ENCODE results near the gene TMEM184C. TPM values are rescaled to one million over a fixed set of nuclear protein-coding genes. Genes with fewer than 3 reads are reported as not detected.

The TMEM184C gene
- total RNA-seq, 2 experiments from 2014 or later, result 16.5 to 18.8 TPM

- CTCF ChIA-PET, result interaction anchor here (0.6 kb wide), 1 partner anchor 22 kb away, joined by 3 read pairs; no protein-coding TSS in a partner anchor
- H3K9me3 Mint-ChIP-seq, result no peaks in the 10 kb centered on the region
- peaks cover 2% of the 10 kb centered on the region for H3K4me1 Mint-ChIP-seq
- H3K36me3 Mint-ChIP-seq (ENCODE audit: low read depth), result no peaks in the 10 kb centered on the region
- no peak overlapping the region for H3K4me3 Mint-ChIP-seq
- DNase-seq, result no peak
- peaks cover 20% of the 10 kb centered on the region for H3K27me3 Mint-ChIP-seq
- POLR2A ChIA-PET, result no interaction called here
- H3K27ac Mint-ChIP-seq, result no peak overlapping the region
These were observed 6.5 kb upstream of the TMEM184C start for GRCh38 chr4:147610686-147611085.

GRCh38 chr4:147616849-147617172 is 386 bp upstream of the TMEM184C start:
- peaks cover 19% of the 10 kb centered on the region for H3K36me3 Mint-ChIP-seq (ENCODE audit: low read depth)
- ChIA-PET CTCF (interaction anchor here (0.7 to 5.3 kb wide), 17 partner anchors 8 to 253 kb away, joined by 3 to 36 read pairs (median 3); partner anchors contain the start of genes ARHGAP10 and PRMT9), POLR2A (interaction anchor here (0.6 to 3.4 kb wide), 21 partner anchors 8 to 327 kb away, joined by 3 to 54 read pairs (median 4); partner anchors contain the start of genes ARHGAP10 and PRMT9)
- H3K4me3 Mint-ChIP-seq, result peak overlapping the region; percentile 89
- H3K9me3 Mint-ChIP-seq, result no peaks in the 10 kb centered on the region
- H3K4me1 Mint-ChIP-seq, result peaks cover 34% of the 10 kb centered on the region
- no peak for DNase-seq
- peak overlapping the region; percentile 92 for H3K27ac Mint-ChIP-seq
- peaks cover 9% of the 10 kb centered on the region for H3K27me3 Mint-ChIP-seq

GRCh38 chr4:147617841-147618691 is 869 bp downstream of the TMEM184C start:
- peak overlapping the region; percentile 89 for H3K4me3 Mint-ChIP-seq
- ChIA-PET POLR2A (interaction anchor here (0.7 to 3.4 kb wide), 15 partner anchors 8 to 326 kb away, joined by 3 to 54 read pairs (median 5); partner anchors contain the start of genes ARHGAP10 and PRMT9), CTCF (interaction anchor here (0.6 to 5.3 kb wide), 11 partner anchors 14 to 598 kb away, joined by 3 to 36 read pairs (median 3); partner anchors contain the start of genes ARHGAP10 and PRMT9)
- H3K9me3 Mint-ChIP-seq, result no peaks in the 10 kb centered on the region
- DNase-seq, result no peak
- H3K27ac Mint-ChIP-seq, result peak overlapping the region; percentile 92
- peaks cover 25% of the 10 kb centered on the region for H3K36me3 Mint-ChIP-seq (ENCODE audit: low read depth)
- H3K27me3 Mint-ChIP-seq, result peaks cover 9% of the 10 kb centered on the region
- H3K4me1 Mint-ChIP-seq, result peaks cover 37% of the 10 kb centered on the region

GRCh38 chr4:147620315-147620714 is 3.1 kb downstream of the TMEM184C start:
- Mint-ChIP-seq H3K9me3 (no peaks in the 10 kb centered on the region), H3K4me3 (no peak overlapping the region), H3K27ac (no peak overlapping the region), H3K36me3 (ENCODE audit: low read depth) (peaks cover 35% of the 10 kb centered on the region), H3K27me3 (peaks cover 1% of the 10 kb centered on the region), H3K4me1 (peaks cover 37% of the 10 kb centered on the region)
- ChIA-PET POLR2A (no interaction called here), CTCF (interaction anchor here (2.1 kb wide), 1 partner anchor 246 kb away, joined by 10 read pairs; no protein-coding TSS in a partner anchor)
- no peak for DNase-seq

GRCh38 chr4:147625733-147626132 is 8.5 kb downstream of the TMEM184C start:
- Mint-ChIP-seq H3K27me3 (no peaks in the 10 kb centered on the region), H3K36me3 (ENCODE audit: low read depth) (peaks cover 43% of the 10 kb centered on the region), H3K9me3 (no peaks in the 10 kb centered on the region), H3K4me1 (peaks cover 7% of the 10 kb centered on the region), H3K4me3 (no peak overlapping the region), H3K27ac (no peak overlapping the region)
- POLR2A ChIA-PET, result interaction anchor here (2.7 kb wide), 1 partner anchor 8 kb away, joined by 14 read pairs; the partner anchor contains the start of gene TMEM184C
- no peak for DNase-seq
- CTCF ChIA-PET, result interaction anchor here (1.4 to 2.3 kb wide), 3 partner anchors 9 to 242 kb away, joined by 3 to 9 read pairs (median 8); partner anchors contain the start of gene TMEM184C

GRCh38 chr4:147626903-147627302 is 9.7 kb downstream of the TMEM184C start:
- no peak overlapping the region for H3K27ac Mint-ChIP-seq
- no peak overlapping the region for H3K4me3 Mint-ChIP-seq
- H3K36me3 Mint-ChIP-seq (ENCODE audit: low read depth), result peaks cover 43% of the 10 kb centered on the region
- no peak for DNase-seq
- no peaks in the 10 kb centered on the region for H3K27me3 Mint-ChIP-seq
- ChIA-PET POLR2A (interaction anchor here (2.7 kb wide), 1 partner anchor 10 kb away, joined by 14 read pairs; the partner anchor contains the start of gene TMEM184C), CTCF (interaction anchor here (2.3 kb wide), 1 partner anchor 240 kb away, joined by 9 read pairs; no protein-coding TSS in a partner anchor)
- peaks cover 3% of the 10 kb centered on the region for H3K4me1 Mint-ChIP-seq
- no peaks in the 10 kb centered on the region for H3K9me3 Mint-ChIP-seq

GRCh38 chr4:147628415-147628814 is 11.2 kb downstream of the TMEM184C start:
- POLR2A ChIA-PET, result interaction anchor here (1.4 to 2.3 kb wide), 2 partner anchors 11 to 55 kb away, joined by 6 to 16 read pairs; partner anchors contain the start of genes PRMT9 and TMEM184C
- Mint-ChIP-seq H3K27me3 (no peaks in the 10 kb centered on the region), H3K36me3 (ENCODE audit: low read depth) (peaks cover 41% of the 10 kb centered on the region), H3K9me3 (no peaks in the 10 kb centered on the region), H3K4me1 (no peaks in the 10 kb centered on the region), H3K27ac (no peak overlapping the region), H3K4me3 (no peak overlapping the region)
- DNase-seq, result no peak
- CTCF ChIA-PET, result interaction anchor here (1.9 kb wide), 1 partner anchor 238 kb away, joined by 15 read pairs; no protein-coding TSS in a partner anchor

- no peak overlapping the region for H3K4me3 Mint-ChIP-seq
- no peaks in the 10 kb centered on the region for H3K9me3 Mint-ChIP-seq
- ChIA-PET POLR2A (interaction anchor here (0.8 to 2.3 kb wide), 2 partner anchors 12 to 102 kb away, joined by 3 to 16 read pairs; partner anchors contain the start of genes ARHGAP10 and TMEM184C), CTCF (interaction anchor here (0.7 to 1.9 kb wide), 3 partner anchors 13 to 237 kb away, joined by 3 to 15 read pairs (median 4); partner anchors contain the start of gene TMEM184C)
- DNase-seq, result no peak
- no peaks in the 10 kb centered on the region for H3K27me3 Mint-ChIP-seq
- no peaks in the 10 kb centered on the region for H3K4me1 Mint-ChIP-seq
- peaks cover 49% of the 10 kb centered on the region for H3K36me3 Mint-ChIP-seq (ENCODE audit: low read depth)
- no peak overlapping the region for H3K27ac Mint-ChIP-seq
These were observed 12.9 kb downstream of the TMEM184C start for GRCh38 chr4:147629783-147630730.

- H3K27ac Mint-ChIP-seq, result no peak overlapping the region
- H3K27me3 Mint-ChIP-seq, result no peaks in the 10 kb centered on the region
- ChIA-PET CTCF (interaction anchor here (1.9 kb wide), 1 partner anchor 234 kb away, joined by 7 read pairs; no protein-coding TSS in a partner anchor), POLR2A (no interaction called here)
- no peaks in the 10 kb centered on the region for H3K9me3 Mint-ChIP-seq
- no peak for DNase-seq
- H3K4me3 Mint-ChIP-seq, result no peak overlapping the region
- no peaks in the 10 kb centered on the region for H3K4me1 Mint-ChIP-seq
- peaks cover 57% of the 10 kb centered on the region for H3K36me3 Mint-ChIP-seq (ENCODE audit: low read depth)
These were observed 15.9 kb downstream of the TMEM184C start for GRCh38 chr4:147633113-147633512.

- no peak for DNase-seq
- no peaks in the 10 kb centered on the region for H3K27me3 Mint-ChIP-seq
- H3K4me1 Mint-ChIP-seq, result no peaks in the 10 kb centered on the region
- peaks cover 57% of the 10 kb centered on the region for H3K36me3 Mint-ChIP-seq (ENCODE audit: low read depth)
- no peak overlapping the region for H3K4me3 Mint-ChIP-seq
- no peaks in the 10 kb centered on the region for H3K9me3 Mint-ChIP-seq
- ChIA-PET POLR2A (no interaction called here), CTCF (interaction anchor here (1.9 kb wide), 1 partner anchor 233 kb away, joined by 7 read pairs; no protein-coding TSS in a partner anchor)
- no peak overlapping the region for H3K27ac Mint-ChIP-seq
These were observed 16.4 kb downstream of the TMEM184C start for GRCh38 chr4:147633643-147634042.

- Mint-ChIP-seq H3K4me3 (no peak overlapping the region), H3K36me3 (ENCODE audit: low read depth) (peaks cover 69% of the 10 kb centered on the region), H3K4me1 (peaks cover 9% of the 10 kb centered on the region), H3K27me3 (no peaks in the 10 kb centered on the region), H3K27ac (no peak overlapping the region), H3K9me3 (no peaks in the 10 kb centered on the region)
- CTCF ChIA-PET, result no interaction called here
- POLR2A ChIA-PET, result no interaction called here
- no peak for DNase-seq
These were observed 18.2 kb downstream of the TMEM184C start for GRCh38 chr4:147635348-147635747.

- peaks cover 80% of the 10 kb centered on the region for H3K36me3 Mint-ChIP-seq (ENCODE audit: low read depth)
- peaks cover 9% of the 10 kb centered on the region for H3K4me1 Mint-ChIP-seq
- H3K27me3 Mint-ChIP-seq, result no peaks in the 10 kb centered on the region
- no peaks in the 10 kb centered on the region for H3K9me3 Mint-ChIP-seq
- CTCF ChIA-PET, result interaction anchor here (1.4 to 2.5 kb wide), 2 partner anchors 22 to 228 kb away, joined by 4 to 8 read pairs; partner anchors contain the start of gene TMEM184C
- H3K27ac Mint-ChIP-seq, result no peak overlapping the region
- no peak for DNase-seq
- POLR2A ChIA-PET, result interaction anchor here (1.1 kb wide), 1 partner anchor 21 kb away, joined by 5 read pairs; the partner anchor contains the start of gene TMEM184C
- no peak overlapping the region for H3K4me3 Mint-ChIP-seq
These were observed 21.2 kb downstream of the TMEM184C start for GRCh38 chr4:147638365-147638764.
